Smooth muscle cell (in vitro differentiated cells): ENCODE results near the gene DHX30. TPM values are rescaled to one million over a fixed set of nuclear protein-coding genes. Genes with fewer than 3 reads are reported as not detected.

Source experiments
- DNase-seq: peaks from one replicate; lab custom pipeline; 2025; ENCODE audit not compliant: unreplicated experiment; lab: John Stamatoyannopoulos, UW
- H2AFZ ChIP-seq: fragments of 200-600 bp; sonication (generic); 2 replicates; pipeline ENCODE4 v1.6.0; 2016; ENCODE audit warnings: antibody characterized with exemption, low read depth, mild to moderate bottlenecking
- H3F3A ChIP-seq: fragments of 200-600 bp; sonication (generic); 2 replicates; pipeline ENCODE4 v1.6.0; 2017; ENCODE audit warnings: antibody characterized with exemption, low read depth
- H3K27ac ChIP-seq: fragments of 200-600 bp; sonication (generic); 2 replicates; pipeline ENCODE4 v1.5.1; 2016; ENCODE audit warnings: low read depth, mild to moderate bottlenecking
- H3K27me3 ChIP-seq: fragments of 200-600 bp; sonication (generic); 2 replicates; pipeline ENCODE4 v1.6.1; 2016; ENCODE audit warnings: low read depth, mild to moderate bottlenecking
- H3K36me3 ChIP-seq: fragments of 200-600 bp; sonication (generic); 2 replicates; pipeline ENCODE4 v1.5.1; 2016; ENCODE audit warnings: low read depth
- H3K4me1 ChIP-seq: fragments of 200-600 bp; sonication (generic); 2 replicates; pipeline ENCODE4 v1.5.1; 2016; ENCODE audit warnings: low read depth
- H3K4me2 ChIP-seq: fragments of 200-600 bp; sonication (generic); 2 replicates; pipeline ENCODE4 v1.6.0; 2016; ENCODE audit warnings: mild to moderate bottlenecking
- H3K4me3 ChIP-seq: fragments of 200-600 bp; sonication (generic); 2 replicates; pipeline ENCODE4 v1.5.1; 2016; ENCODE audit warnings: mild to moderate bottlenecking
- H3K79me2 ChIP-seq: fragments of 200-600 bp; sonication (generic); 2 replicates; pipeline ENCODE4 v1.6.0; 2016; ENCODE audit warnings: low read depth, mild to moderate bottlenecking
- H3K9ac ChIP-seq: fragments of 200-600 bp; sonication (generic); 2 replicates; pipeline ENCODE4 v1.6.0; 2016; ENCODE audit warnings: low read depth
- H3K9me3 ChIP-seq: fragments of 200-600 bp; sonication (generic); replicated peaks from 2 replicates; pipeline ENCODE4 v1.5.1; 2016; ENCODE audit warnings: low read depth
- H4K20me1 ChIP-seq: fragments of 200-600 bp; sonication (generic); 2 replicates; pipeline ENCODE4 v1.6.0; 2016; ENCODE audit warnings: low read depth
- WGBS: methylation state at CpG from one replicate; pipeline ENCODE4 v1.1.7; 2016; ENCODE audit warnings: low lambda C conversion rate; 5-methylcytosine and 5-hydroxymethylcytosine counted together
- polyA plus RNA-seq: library from polyadenylated mRNA; unstranded; fragments of >200 nt; fragmentation: Nextera tagmentation; extraction: Ambion mirVana; gene quantifications from 2 replicates; pipeline ENCODE4 v1.2.1, GENCODE V29; 2016
- total RNA-seq: library from RNA; depleted of rRNA; stranded (reverse); fragments of >200 nt; gene quantifications from 2 replicates; pipeline ENCODE4 v1.2.3, GENCODE V29; 2014
- TF ChIP-seq, protein P1 (sequence below): fragments of 200-600 bp; sonication (generic); IDR thresholded peaks from 2 replicates; pipeline ENCODE4 v1.5.1; 2017; ENCODE audit warnings: borderline replicate concordance, mild to moderate bottlenecking, antibody characterized with exemption; ENCODE audit not compliant: insufficient read depth, poor library complexity, severe bottlenecking

The DHX30 gene
- total and polyA plus RNA-seq, 2 experiments from 2014 or later = 35.9 to 51.6 TPM

GRCh38 chr3:47838503-47838902 is 35.6 kb downstream of the DHX30 start:
- Histone ChIP-seq H3F3A (no peaks in the 10 kb centered on the region), H3K27ac (no peak overlapping the region), H3K9me3 (no peaks in the 10 kb centered on the region), H3K27me3 (no peaks in the 10 kb centered on the region), H4K20me1 (peaks cover 20% of the 10 kb centered on the region), H3K36me3 (no peaks in the 10 kb centered on the region), H3K4me3 (no peak overlapping the region), H2AFZ (no peak overlapping the region), H3K79me2 (no peaks in the 10 kb centered on the region), H3K4me2 (no peak overlapping the region), H3K4me1 (no peaks in the 10 kb centered on the region), H3K9ac (no peak overlapping the region)
- DNase-seq = no peak
- WGBS = 94% methylated on average over 5 of the region's 5 CpGs
- TF ChIP-seq, protein P1, sequence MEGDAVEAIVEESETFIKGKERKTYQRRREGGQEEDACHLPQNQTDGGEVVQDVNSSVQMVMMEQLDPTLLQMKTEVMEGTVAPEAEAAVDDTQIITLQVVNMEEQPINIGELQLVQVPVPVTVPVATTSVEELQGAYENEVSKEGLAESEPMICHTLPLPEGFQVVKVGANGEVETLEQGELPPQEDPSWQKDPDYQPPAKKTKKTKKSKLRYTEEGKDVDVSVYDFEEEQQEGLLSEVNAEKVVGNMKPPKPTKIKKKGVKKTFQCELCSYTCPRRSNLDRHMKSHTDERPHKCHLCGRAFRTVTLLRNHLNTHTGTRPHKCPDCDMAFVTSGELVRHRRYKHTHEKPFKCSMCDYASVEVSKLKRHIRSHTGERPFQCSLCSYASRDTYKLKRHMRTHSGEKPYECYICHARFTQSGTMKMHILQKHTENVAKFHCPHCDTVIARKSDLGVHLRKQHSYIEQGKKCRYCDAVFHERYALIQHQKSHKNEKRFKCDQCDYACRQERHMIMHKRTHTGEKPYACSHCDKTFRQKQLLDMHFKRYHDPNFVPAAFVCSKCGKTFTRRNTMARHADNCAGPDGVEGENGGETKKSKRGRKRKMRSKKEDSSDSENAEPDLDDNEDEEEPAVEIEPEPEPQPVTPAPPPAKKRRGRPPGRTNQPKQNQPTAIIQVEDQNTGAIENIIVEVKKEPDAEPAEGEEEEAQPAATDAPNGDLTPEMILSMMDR = no peak

DNA sequence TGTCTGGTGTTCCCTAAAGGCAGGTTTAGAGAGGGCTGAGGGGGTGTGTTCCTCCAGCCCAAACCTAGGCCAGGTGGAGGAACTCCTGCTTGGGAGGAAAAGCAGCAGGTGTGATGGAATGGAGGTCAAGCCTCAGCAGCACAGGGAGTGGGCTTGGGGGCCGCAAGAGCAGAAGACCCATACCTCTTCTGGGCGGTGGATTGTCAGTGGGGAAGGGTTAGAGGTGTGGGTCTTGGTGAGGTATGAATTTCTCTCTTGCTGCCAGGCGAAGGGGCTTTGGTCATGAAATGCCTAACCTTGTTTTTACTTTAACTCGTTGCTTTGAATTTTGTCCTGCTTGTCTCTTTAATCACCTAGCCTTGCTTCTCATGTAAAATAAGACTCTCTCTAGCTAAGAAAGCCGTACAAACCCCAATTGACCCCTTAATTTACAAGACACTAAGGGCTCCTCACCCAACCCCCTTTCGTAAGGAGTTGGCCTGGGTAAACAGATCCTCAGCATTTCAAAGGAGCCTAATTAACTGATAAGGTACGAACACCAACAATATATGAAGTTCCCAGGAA is 38.9 kb downstream of the DHX30 start:
- no peak overlapping the region for H3K27ac ChIP-seq
- H3K4me3 ChIP-seq = no peak overlapping the region
- H2AFZ ChIP-seq = no peak overlapping the region
- no peaks in the 10 kb centered on the region for H3K79me2 ChIP-seq
- TF ChIP-seq, protein P1 = no peak
- H3K36me3 ChIP-seq = no peaks in the 10 kb centered on the region
- H3K9me3 ChIP-seq = no peaks in the 10 kb centered on the region
- H3K4me1 ChIP-seq = no peaks in the 10 kb centered on the region
- no peak overlapping the region for H3K9ac ChIP-seq
- WGBS = 84% methylated on average over 7 of the region's 7 CpGs
- DNase-seq = no peak
- no peaks in the 10 kb centered on the region for H3K27me3 ChIP-seq
- H3F3A ChIP-seq = no peaks in the 10 kb centered on the region
- H3K4me2 ChIP-seq = no peak overlapping the region
- H4K20me1 ChIP-seq = peaks cover 24% of the 10 kb centered on the region

DNA sequence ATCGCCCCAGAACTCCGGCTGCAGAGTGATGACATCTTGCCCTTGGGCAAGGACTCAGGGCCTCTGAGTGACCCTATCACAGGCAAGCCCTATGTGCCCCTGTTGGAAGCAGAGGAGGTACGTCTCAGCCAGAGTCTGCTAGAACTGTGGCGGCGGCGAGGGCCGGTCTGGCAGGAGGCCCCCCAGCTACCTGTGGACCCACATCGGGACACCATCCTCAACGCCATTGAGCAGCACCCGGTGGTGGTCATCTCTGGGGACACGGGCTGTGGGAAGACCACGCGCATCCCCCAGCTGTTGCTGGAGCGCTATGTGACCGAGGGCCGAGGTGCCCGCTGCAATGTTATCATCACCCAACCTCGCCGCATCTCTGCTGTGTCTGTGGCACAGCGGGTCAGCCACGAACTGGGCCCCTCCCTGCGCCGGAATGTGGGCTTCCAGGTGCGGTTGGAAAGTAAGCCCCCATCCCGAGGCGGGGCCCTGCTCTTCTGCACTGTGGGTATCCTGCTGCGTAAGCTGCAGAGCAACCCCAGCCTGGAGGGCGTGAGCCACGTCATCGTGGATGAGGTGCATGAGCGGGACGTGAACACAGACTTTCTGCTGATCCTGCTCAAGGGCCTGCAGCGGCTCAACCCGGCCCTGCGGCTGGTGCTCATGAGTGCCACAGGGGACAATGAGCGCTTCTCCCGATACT is 43.4 kb downstream of the DHX30 start:
- H3K9ac ChIP-seq = no peak overlapping the region
- H3K27ac ChIP-seq = no peak overlapping the region
- peaks cover 19% of the 10 kb centered on the region for H3F3A ChIP-seq
- H3K4me1 ChIP-seq = no peaks in the 10 kb centered on the region
- H3K4me3 ChIP-seq = no peak overlapping the region
- TF ChIP-seq, protein P1 = no peak
- no peaks in the 10 kb centered on the region for H3K9me3 ChIP-seq
- H2AFZ ChIP-seq = no peak overlapping the region
- no peak overlapping the region for H3K4me2 ChIP-seq
- H4K20me1 ChIP-seq = peaks cover 39% of the 10 kb centered on the region
- DNase-seq = no peak
- WGBS = 97% methylated on average over 37 of the region's 37 CpGs
- no peaks in the 10 kb centered on the region for H3K27me3 ChIP-seq
- H3K79me2 ChIP-seq = no peaks in the 10 kb centered on the region
- H3K36me3 ChIP-seq = no peaks in the 10 kb centered on the region

- Histone ChIP-seq H4K20me1 (peaks cover 39% of the 10 kb centered on the region), H3K4me1 (no peaks in the 10 kb centered on the region), H3K9ac (no peak overlapping the region), H3K79me2 (no peaks in the 10 kb centered on the region), H3K36me3 (no peaks in the 10 kb centered on the region), H3K9me3 (no peaks in the 10 kb centered on the region), H3F3A (peaks cover 25% of the 10 kb centered on the region), H3K4me3 (no peak overlapping the region), H3K27me3 (no peaks in the 10 kb centered on the region), H3K4me2 (no peak overlapping the region), H2AFZ (no peak overlapping the region), H3K27ac (no peak overlapping the region)
- TF ChIP-seq, protein P1 = no peak
- no peak for DNase-seq
- WGBS = 98% methylated on average over 10 of the region's 10 CpGs
Measured at GRCh38 chr3:47846880-47847248, 43.9 kb downstream of the DHX30 start.
